ENCODE results near the gene MOCOS. TPM values are rescaled to one million over a fixed set of nuclear protein-coding genes. Genes with fewer than 3 reads are reported as not detected.
"Not testable (repeated sequence)": the region's sequence is repeated elsewhere in the genome, so short reads cannot be mapped to it uniquely, and the experiment has no call there.

The MOCOS gene
- total RNA-seq, 2 donors from 2014 or later, result 2.5 to 3.9 TPM

- Histone ChIP-seq H3K9me3 (no peaks in the 10 kb centered on the region), H3K27me3 (replicated peaks; ENCODE audit: insufficient read depth) (no peaks in the 10 kb centered on the region), H3K36me3 (peaks cover 0 to 4% of the 10 kb centered on the region in 2 donors), H3K4me1 (replicated peaks) (no peaks in the 10 kb centered on the region), H3K4me3 (no peak overlapping the region), H3K27ac (no peak overlapping the region)
- intact Hi-C loops (cut with DNase I), result no loop called here
- DNase-seq (ENCODE audit: low spot score), result no peak
- 100% methylated on average over 1 of the region's 1 CpG for WGBS
- TF ChIP-seq CTCF (IDR thresholded peaks at IDR 0.05), result no peak
Measured at GRCh38 chr18:36207303-36207702, 20.0 kb downstream of the MOCOS start.

DNA sequence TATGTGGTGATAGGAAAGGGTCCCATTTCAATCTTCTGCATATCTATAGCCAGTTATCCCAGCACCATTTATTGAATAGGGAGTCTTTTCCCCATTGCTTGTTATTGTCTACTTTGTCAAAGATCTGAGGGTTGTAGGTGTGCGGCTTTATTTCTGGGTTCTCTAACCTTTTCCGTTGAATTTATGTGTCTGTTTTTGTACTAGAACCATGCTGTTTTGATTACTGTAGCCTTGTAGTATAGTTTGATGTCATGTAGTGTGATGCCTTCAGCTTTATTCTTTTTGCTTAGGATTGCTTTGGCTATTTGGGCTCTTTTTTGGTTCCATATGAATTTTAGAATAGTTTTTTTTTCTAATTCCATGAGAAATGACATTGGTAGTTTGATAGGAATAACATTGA is 20.7 kb downstream of the MOCOS start:
- H3K27me3 ChIP-seq (replicated peaks; ENCODE audit: insufficient read depth); H3K4me1 ChIP-seq (replicated peaks); DNase-seq (ENCODE audit: low spot score); intact Hi-C loops (cut with DNase I); H3K9me3 ChIP-seq; H3K36me3 ChIP-seq; H3K4me3 ChIP-seq; H3K27ac ChIP-seq: not testable (repeated sequence)
- WGBS, result 94% methylated on average over 2 of the region's 2 CpGs

GRCh38 chr18:36211612-36212065 is 24.3 kb downstream of the MOCOS start:
- 75% methylated on average over 6 of the region's 6 CpGs for WGBS
- intact Hi-C loops (cut with DNase I), result no loop called here
- H3K4me1 ChIP-seq (replicated peaks), result no peaks in the 10 kb centered on the region

GRCh38 chr18:36212301-36213171 is 25.2 kb downstream of the MOCOS start:
- Histone ChIP-seq H3K36me3 (no peaks in the 10 kb centered on the region), H3K27me3 (replicated peaks; ENCODE audit: insufficient read depth) (no peaks in the 10 kb centered on the region), H3K27ac (peak overlapping the region in 1 of 2 donors; percentile 36), H3K4me1 (replicated peaks) (no peaks in the 10 kb centered on the region), H3K9me3 (no peaks in the 10 kb centered on the region), H3K4me3 (no peak overlapping the region)
- TF ChIP-seq POLR2A (IDR thresholded peaks at IDR 0.05) (no peak), CTCF (IDR thresholded peaks at IDR 0.05) (no peak), POLR2AphosphoS5 (IDR thresholded peaks at IDR 0.05) (no peak)
- DNase-seq (ENCODE audit: low spot score), result no peak
- 45% methylated on average over 13 of the region's 13 CpGs for WGBS
- intact Hi-C loops (cut with DNase I), result no loop called here

More at GRCh38 chr18:36211612-36212065, 24.3 kb downstream of the MOCOS start:
- H3K4me3 ChIP-seq, result no peak overlapping the region
- H3K36me3 ChIP-seq, result no peaks in the 10 kb centered on the region
- no peak overlapping the region for H3K27ac ChIP-seq
- TF ChIP-seq CTCF (IDR thresholded peaks at IDR 0.05) (no peak), POLR2A (IDR thresholded peaks at IDR 0.05) (no peak)
- no peaks in the 10 kb centered on the region for H3K27me3 ChIP-seq (replicated peaks; ENCODE audit: insufficient read depth)
- no peak for DNase-seq (ENCODE audit: low spot score)
- H3K9me3 ChIP-seq, result no peaks in the 10 kb centered on the region

DNA sequence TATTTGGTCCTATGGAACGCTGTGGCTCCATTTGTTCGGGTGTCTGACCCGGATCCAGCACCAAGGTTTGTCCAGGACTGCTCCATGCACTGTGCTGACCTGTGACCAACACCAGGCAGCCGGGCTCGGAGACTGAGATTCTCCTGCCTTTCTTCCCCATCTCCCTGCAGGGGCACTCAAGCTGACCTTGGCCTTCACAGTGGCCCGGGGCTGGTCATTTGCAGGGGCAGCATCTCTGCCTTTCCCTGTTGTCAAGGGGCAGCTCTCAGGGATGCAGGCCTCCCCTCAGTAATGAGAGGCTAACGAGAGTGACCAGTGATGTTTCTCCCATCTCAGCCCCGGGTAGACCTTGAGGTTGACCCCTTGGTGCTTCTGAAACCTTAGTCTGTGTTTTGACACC is 27.5 kb downstream of the MOCOS start:
- Histone ChIP-seq H3K4me3 (no peak overlapping the region), H3K36me3 (no peaks in the 10 kb centered on the region), H3K27me3 (replicated peaks; ENCODE audit: insufficient read depth) (no peaks in the 10 kb centered on the region), H3K27ac (no peak overlapping the region), H3K9me3 (no peaks in the 10 kb centered on the region), H3K4me1 (replicated peaks) (no peaks in the 10 kb centered on the region)
- DNase-seq (ENCODE audit: low spot score), result no peak
- intact Hi-C loops (cut with DNase I), result no loop called here
- 86% methylated on average over 8 of the region's 8 CpGs for WGBS
- TF ChIP-seq POLR2A (IDR thresholded peaks at IDR 0.05), result no peak
- no peak for TF ChIP-seq POLR2AphosphoS5 (IDR thresholded peaks at IDR 0.05)
- TF ChIP-seq CTCF (IDR thresholded peaks at IDR 0.05), result no peak
